HEK293 (cell line): ENCODE data around the gene PFDN1.

ENCODE experiments used
- CTCF ChIA-PET: fragments of 350-600 bp; formaldehyde crosslinking; extraction: SDS; loops from one replicate; lab custom pipeline; 2021; ENCODE audit warnings: antibody characterized with exemption; lab: Yijun Ruan, JAX
- POLR2A ChIA-PET: fragments of 300-600 bp; formaldehyde crosslinking; extraction: SDS; loops from one replicate; lab custom pipeline; 2020; ENCODE audit warnings: antibody characterized with exemption, inconsistent platforms; lab: Yijun Ruan, JAX
- H3K27ac ChIP-seq: fragments of 200-500 bp; sonication (Bioruptor generic); 2 replicates; pipeline ENCODE4 v1.5.1; 2014; ENCODE audit warnings: low read depth, low read length, control low read depth, inconsistent platforms; ENCODE audit errors: extremely low read depth
- H3K36me3 ChIP-seq, 2 experiments: fragments of 200-500 bp in 1 of 2; sonication (Bioruptor generic) in 1 of 2; 1 replicate in 1 of 2; 2 replicates in 1 of 2; pipeline ENCODE4 v1.5.1; 2014 to 2017; ENCODE audit warnings: inconsistent platforms in 2 of 2, low read length in 2 of 2; ENCODE audit not compliant: control insufficient read depth in 2 of 2, insufficient read depth in 1 of 2
- H3K4me1 ChIP-seq: fragments of 200-500 bp; sonication (Bioruptor generic); 2 replicates; pipeline ENCODE4 v1.5.1; 2014; ENCODE audit warnings: mild to moderate bottlenecking, low read length, inconsistent platforms; ENCODE audit not compliant: control insufficient read depth, insufficient read depth
- H3K4me3 ChIP-seq: 2 replicates; pipeline ENCODE4 v1.5.1; 2011; ENCODE audit warnings: low read depth, mild to moderate bottlenecking, control low read depth, low read length, moderate library complexity
- H3K9me3 ChIP-seq: fragments of 200-500 bp; sonication (Bioruptor generic); 2 replicates; pipeline ENCODE4 v1.5.1; 2014; ENCODE audit warnings: low read depth, low read length, inconsistent platforms; ENCODE audit not compliant: control insufficient read depth, insufficient read depth
- GLIS2 ChIP-seq: fragments of 450-650 bp; formaldehyde crosslinking; IDR thresholded peaks from 2 replicates; pipeline ENCODE4 v1.5.1; 2016; ENCODE audit warnings: missing biosample characterization, missing genetic modification characterization
- HOXA7 ChIP-seq: sonication (generic); formaldehyde crosslinking; IDR thresholded peaks from 2 replicates; pipeline ENCODE4 v1.8.1; 2022; ENCODE audit warnings: missing genetic modification reagents, borderline replicate concordance
- HOXD13 ChIP-seq: sonication (generic); formaldehyde crosslinking; IDR thresholded peaks from 2 replicates; pipeline ENCODE4 v1.8.0; 2022; ENCODE audit warnings: missing genetic modification reagents, borderline replicate concordance
- KLF17 ChIP-seq: fragments of 450-650 bp; formaldehyde crosslinking; IDR thresholded peaks from 2 replicates; pipeline ENCODE4 v1.5.1; 2016; ENCODE audit warnings: missing biosample characterization, missing genetic modification characterization
- MZF1 ChIP-seq: fragments of 450-650 bp; formaldehyde crosslinking; IDR thresholded peaks from 2 replicates; pipeline ENCODE4 v1.5.1; 2017; ENCODE audit warnings: missing biosample characterization, missing genetic modification characterization, borderline replicate concordance
- PRDM1 ChIP-seq: fragments of 450-650 bp; formaldehyde crosslinking; IDR thresholded peaks from 2 replicates; pipeline ENCODE4; 2016; ENCODE audit warnings: missing biosample characterization, missing genetic modification characterization
- SP2 ChIP-seq: fragments of 450-650 bp; formaldehyde crosslinking; IDR thresholded peaks from 2 replicates; pipeline ENCODE4 v1.5.1; 2016; ENCODE audit warnings: missing biosample characterization, missing genetic modification characterization
- SP3 ChIP-seq: fragments of 450-650 bp; formaldehyde crosslinking; IDR thresholded peaks from 2 replicates; pipeline ENCODE4 v1.5.1; 2016; ENCODE audit warnings: missing biosample characterization, missing genetic modification characterization
- SP7 ChIP-seq: fragments of 450-650 bp; formaldehyde crosslinking; IDR thresholded peaks from 2 replicates; pipeline ENCODE4 v1.5.1; 2016; ENCODE audit warnings: missing biosample characterization, missing genetic modification characterization
- TCF7L2 ChIP-seq: IDR thresholded peaks from 2 replicates; pipeline ENCODE4 v1.6.1; 2011; ENCODE audit warnings: low read depth, mild to moderate bottlenecking, inconsistent platforms, low read length, moderate library complexity, borderline replicate concordance
- ZBTB20 ChIP-seq: fragments of 450-650 bp; formaldehyde crosslinking; IDR thresholded peaks from 2 replicates; pipeline ENCODE4 v1.5.1; 2016; ENCODE audit warnings: missing biosample characterization, missing genetic modification characterization
- ZBTB44 ChIP-seq: fragments of 450-650 bp; IDR thresholded peaks from 2 replicates; pipeline ENCODE4 v1.5.1; 2018; ENCODE audit warnings: missing biosample characterization, mild to moderate bottlenecking, missing genetic modification characterization
- ZFHX2 ChIP-seq: fragments of 450-650 bp; formaldehyde crosslinking; conservative IDR thresholded peaks from 2 replicates; pipeline ENCODE4 v1.5.1; 2016; ENCODE audit warnings: missing biosample characterization, missing genetic modification characterization
- ZFP41 ChIP-seq: fragments of 450-650 bp; formaldehyde crosslinking; IDR thresholded peaks from 2 replicates; pipeline ENCODE4 v1.5.1; 2016; ENCODE audit warnings: missing biosample characterization, missing genetic modification characterization, borderline replicate concordance
- ZNF146 ChIP-seq: fragments of 450-650 bp; formaldehyde crosslinking; IDR thresholded peaks from 2 replicates; pipeline ENCODE4 v1.5.1; 2016; ENCODE audit warnings: missing biosample characterization, missing genetic modification characterization
- ZNF174 ChIP-seq: fragments of 450-650 bp; formaldehyde crosslinking; IDR thresholded peaks from 2 replicates; pipeline ENCODE4 v1.5.0; 2017; ENCODE audit warnings: missing biosample characterization, mild to moderate bottlenecking, missing genetic modification characterization
- ZNF214 ChIP-seq: fragments of 450-650 bp; formaldehyde crosslinking; IDR thresholded peaks from 2 replicates; pipeline ENCODE4 v1.5.1; 2017; ENCODE audit warnings: missing biosample characterization, mild to moderate bottlenecking, missing genetic modification characterization, borderline replicate concordance
- ZNF274 ChIP-seq, 2 experiments: fragments of 200-500 bp in 1 of 2; fragments of 450-650 bp in 1 of 2; sonication (Bioruptor generic) in 1 of 2; formaldehyde crosslinking in 1 of 2; IDR thresholded peaks; 2 replicates each; pipeline versions ENCODE4 v1.5.1 to v1.6.1; 2014 to 2016; ENCODE audit warnings: borderline replicate concordance in 1 of 2, inconsistent platforms in 1 of 2, low read length in 1 of 2, missing biosample characterization in 1 of 2, missing genetic modification characterization in 1 of 2
- ZNF302 ChIP-seq: fragments of 450-650 bp; formaldehyde crosslinking; IDR thresholded peaks from 2 replicates; pipeline ENCODE4 v1.5.1; 2016; ENCODE audit warnings: missing biosample characterization, missing genetic modification characterization, low read depth
- ZNF366 ChIP-seq: fragments of 450-650 bp; formaldehyde crosslinking; conservative IDR thresholded peaks from 2 replicates; pipeline ENCODE4 v1.5.1; 2016; ENCODE audit warnings: missing biosample characterization, missing genetic modification characterization
- ZNF37A ChIP-seq: fragments of 450-650 bp; IDR thresholded peaks from 2 replicates; pipeline ENCODE4 v1.5.1; 2018; ENCODE audit warnings: missing biosample characterization, missing genetic modification characterization
- ZNF398 ChIP-seq: fragments of 450-650 bp; formaldehyde crosslinking; IDR thresholded peaks from 2 replicates; pipeline ENCODE4 v1.5.1; 2017; ENCODE audit warnings: missing biosample characterization, missing genetic modification characterization
- ZNF423 ChIP-seq: fragments of 450-650 bp; formaldehyde crosslinking; IDR thresholded peaks from 2 replicates; pipeline ENCODE4 v1.5.1; 2016; ENCODE audit warnings: missing biosample characterization, missing genetic modification characterization
- ZNF510 ChIP-seq: fragments of 450-650 bp; formaldehyde crosslinking; IDR thresholded peaks from 2 replicates; pipeline ENCODE4 v1.5.1; 2018; ENCODE audit warnings: mild to moderate bottlenecking, missing genetic modification characterization, missing biosample characterization; ENCODE audit not compliant: insufficient replicate concordance
- ZNF529 ChIP-seq: fragments of 450-650 bp; formaldehyde crosslinking; IDR thresholded peaks from 2 replicates; pipeline ENCODE4 v1.5.1; 2017; ENCODE audit warnings: missing genetic modification characterization, missing biosample characterization; ENCODE audit not compliant: insufficient replicate concordance
- ZNF555 ChIP-seq: fragments of 450-650 bp; formaldehyde crosslinking; conservative IDR thresholded peaks from 2 replicates; pipeline ENCODE4 v1.5.1; 2017; ENCODE audit warnings: missing biosample characterization, mild to moderate bottlenecking, missing genetic modification characterization, inconsistent platforms
- ZNF580 ChIP-seq: fragments of 450-650 bp; formaldehyde crosslinking; IDR thresholded peaks from 2 replicates; pipeline ENCODE4 v1.5.1; 2016; ENCODE audit warnings: missing biosample characterization, missing genetic modification characterization
- ZNF600 ChIP-seq: fragments of 450-650 bp; formaldehyde crosslinking; IDR thresholded peaks from 2 replicates; pipeline ENCODE4 v1.5.1; 2016; ENCODE audit warnings: missing biosample characterization, missing genetic modification characterization
- ZNF621 ChIP-seq: fragments of 450-650 bp; formaldehyde crosslinking; IDR thresholded peaks from 2 replicates; pipeline ENCODE4 v1.5.1; 2017; ENCODE audit warnings: missing biosample characterization, missing genetic modification characterization
- ZNF626 ChIP-seq: fragments of 450-650 bp; sonication (Bioruptor Pico); formaldehyde crosslinking; IDR thresholded peaks from 2 replicates; pipeline ENCODE4 v1.5.1; 2018; ENCODE audit warnings: missing biosample characterization, missing genetic modification characterization, inconsistent platforms
- ZNF654 ChIP-seq: fragments of 450-650 bp; formaldehyde crosslinking; IDR thresholded peaks from 2 replicates; pipeline ENCODE4 v1.5.1; 2016; ENCODE audit warnings: low read depth, missing biosample characterization, missing genetic modification characterization
- ZNF747 ChIP-seq: fragments of 450-650 bp; formaldehyde crosslinking; IDR thresholded peaks from 2 replicates; pipeline ENCODE4 v1.5.1; 2016; ENCODE audit warnings: missing biosample characterization, missing genetic modification characterization

Gene PFDN1

GRCh38 chr5:140297283-140297682 lies 5.6 kb downstream of the PFDN1 start:
- Histone ChIP-seq H3K4me1 (peaks cover 59% of the 10 kb centered on the region), H3K9me3 (no peaks in the 10 kb centered on the region), H3K4me3 (no peak overlapping the region), H3K27ac (no peak overlapping the region), H3K36me3 (peaks cover 7 to 10% of the 10 kb centered on the region in 2 experiments; a peak in 2 of 3 replicates)
- no peak for TF ChIP-seq ZBTB20 (tag by site-specific recombination)
- no peak for TF ChIP-seq ZNF366 (tag by site-specific recombination)
- TF ChIP-seq ZNF37A (tag by site-specific recombination) = no peak
- TF ChIP-seq SP7 (tag by site-specific recombination) = no peak
- no peak for TF ChIP-seq ZNF580 (tag by site-specific recombination)
- no peak for TF ChIP-seq ZNF747 (tag by site-specific recombination)
- TF ChIP-seq GLIS2 (tag by site-specific recombination) = no peak
- TF ChIP-seq SP3 = no peak
- CTCF ChIA-PET = interaction anchor here (0.8 to 1.6 kb wide), 4 partner anchors 8 to 54 kb away, joined by 4 to 12 read pairs (median 7); partner anchors contain the start of gene HBEGF
- POLR2A ChIA-PET = interaction anchor here (1.6 to 1.7 kb wide), 2 partner anchors 14 to 49 kb away, joined by 3 to 18 read pairs; partner anchors contain the start of gene HBEGF

GRCh38 chr5:140296289-140296688 lies 6.6 kb downstream of the PFDN1 start:
- ChIA-PET CTCF (interaction anchor here (0.6 to 1.3 kb wide), 7 partner anchors 38 to 315 kb away, joined by 3 to 5 read pairs (median 3); no protein-coding TSS in a partner anchor), POLR2A (interaction anchor here (1.3 to 1.7 kb wide), 3 partner anchors 10 to 50 kb away, joined by 3 to 22 read pairs (median 4); partner anchors contain the start of gene HBEGF)
- Histone ChIP-seq H3K4me3 (no peak overlapping the region), H3K27ac (no peak overlapping the region), H3K36me3 (peaks cover 7 to 10% of the 10 kb centered on the region in 2 experiments; a peak in 2 of 3 replicates), H3K4me1 (peaks cover 52% of the 10 kb centered on the region), H3K9me3 (no peaks in the 10 kb centered on the region)
- TF ChIP-seq HOXD13 (no peak), ZNF423 (tag by site-specific recombination) (no peak), MZF1 (no peak), TCF7L2 (no peak), KLF17 (tag by site-specific recombination) (no peak), ZNF555 (tag by site-specific recombination) (no peak), ZBTB44 (no peak), ZFHX2 (peak; percentile 34; the same call in 1 of the 2 replicates), ZNF214 (tag by site-specific recombination) (no peak), ZNF621 (no peak), HOXA7 (CRISPR knock-in tag) (no peak), ZNF529 (no peak), ZNF510 (tag by site-specific recombination) (no peak), ZNF398 (tag by site-specific recombination) (no peak), ZFP41 (no peak), ZNF626 (tag by site-specific recombination) (no peak), ZNF146 (no peak), ZNF654 (tag by site-specific recombination) (no peak), PRDM1 (tag by site-specific recombination) (0 out of 2 replicates have a peak, but pooled peaks have one; percentile 33), ZNF302 (tag by site-specific recombination) (no peak), ZNF174 (no peak), ZNF274 (IDR thresholded peaks at IDR 0.05; ENCODE audit: low read length) (no peak), ZNF274 (tag by site-specific recombination; IDR thresholded peaks at IDR 0.05; ENCODE audit: borderline replicate concordance) (no peak), ZNF600 (tag by site-specific recombination) (0 out of 2 replicates have a peak, but pooled peaks have one; percentile 33), SP2 (tag by site-specific recombination) (no peak)
